ENCODE data around the gene SHISA5. TPM values are rescaled to one million over a fixed set of nuclear protein-coding genes. Genes with fewer than 3 reads are reported as not detected.

Gene SHISA5
- total and polyA plus RNA-seq, 2 of the 4 experiments (the other 2 are of a cell fraction): 82.3 to 162 TPM

DNA sequence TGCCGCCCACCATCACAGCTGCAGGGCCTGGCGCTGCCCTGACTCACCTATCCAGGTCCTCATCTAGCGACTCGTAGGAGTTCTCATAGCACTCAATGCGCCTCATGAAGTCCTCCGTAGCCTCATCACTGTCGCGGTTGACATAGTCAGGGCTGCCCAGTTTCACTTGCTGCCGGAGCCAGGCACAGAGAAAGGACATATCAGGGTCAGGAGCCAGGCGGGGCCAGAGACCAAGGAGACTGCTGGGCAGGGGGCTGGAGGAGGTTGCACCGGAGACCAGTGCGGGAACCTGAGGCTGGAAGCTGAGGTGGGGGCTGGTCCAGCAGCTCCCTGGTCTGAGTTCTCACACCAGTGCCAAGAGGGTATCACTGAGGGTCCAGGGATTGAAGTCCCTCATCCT, 34.5 kb upstream of the SHISA5 start:
- Histone ChIP-seq H2BK20ac (ENCODE audit: low read depth, low read length) (no peak overlapping the region), H3K9me3 (ENCODE audit: control insufficient read depth, insufficient read depth, low read length) (no peaks in the 10 kb centered on the region), H3K27me3 (ENCODE audit: control insufficient read depth, insufficient read depth, low read length) (no peaks in the 10 kb centered on the region), H3K56ac (ENCODE audit: extremely low read depth, insufficient read depth, low read length) (no peak overlapping the region), H3K4me1 (ENCODE audit: control insufficient read depth, insufficient read depth, low read length) (no peaks in the 10 kb centered on the region), H3K9ac (ENCODE audit: low read depth, low read length) (no peak overlapping the region), H3K79me1 (ENCODE audit: low read depth in 1 of 2, low read length in 2 of 2) (no peaks in the 10 kb centered on the region; a peak in 1 of 4 replicates), H4K91ac (ENCODE audit: insufficient read depth, low read depth, low read length) (no peak overlapping the region), H3K36me3 (ENCODE audit: control insufficient read depth, insufficient read depth, low read length) (peaks cover 54% of the 10 kb centered on the region), H3K23ac (ENCODE audit: low read depth, low read length) (no peak overlapping the region), H3K4ac (ENCODE audit: low read depth, low read length) (no peak overlapping the region), H3K9me1 (ENCODE audit: insufficient read depth, low read length) (peaks cover 5% of the 10 kb centered on the region; the same call in 1 of the 2 replicates), H2AK5ac (ENCODE audit: low read depth, low read length) (no peak overlapping the region), H2BK5ac (ENCODE audit: low read depth, low read length, poor library complexity, severe bottlenecking) (no peak overlapping the region), H4K20me1 (ENCODE audit: insufficient read depth, low read length) (no peaks in the 10 kb centered on the region; the same call in 1 of the 2 replicates), H4K5ac (ENCODE audit: low read depth, low read length) (no peak overlapping the region), H4K8ac (ENCODE audit: low read depth in 2 of 2, low read length in 2 of 2) (no peak overlapping the region), H2BK120ac (ENCODE audit: low read depth, low read length) (no peak overlapping the region), H2AFZ (replicated peaks; ENCODE audit: low read length, poor library complexity) (no peak overlapping the region), H3K18ac (ENCODE audit: low read depth, low read length) (no peak overlapping the region), H2AK9ac (replicated peaks; ENCODE audit: low read depth, low read length, poor library complexity) (no peak overlapping the region), H3K27ac (ENCODE audit: insufficient read depth, low read length) (no peak overlapping the region), H3K4me3 (ENCODE audit: insufficient read depth, low read depth, low read length) (no peak overlapping the region), H2BK15ac (ENCODE audit: low read depth, low read length) (no peak overlapping the region), H3K4me2 (ENCODE audit: low read depth, low read length) (no peak overlapping the region), H3K14ac (replicated peaks; ENCODE audit: low read depth, low read length) (no peak overlapping the region)
- TF ChIP-seq CEBPB (IDR thresholded peaks at IDR 0.05; ENCODE audit: low read depth, low read length): no peak
- no peak for TF ChIP-seq MAZ (IDR thresholded peaks at IDR 0.05; ENCODE audit: borderline replicate concordance, low read depth, low read length)
- no peak for TF ChIP-seq ELK1 (IDR thresholded peaks at IDR 0.05; ENCODE audit: borderline replicate concordance, low read depth, low read length)
- no peak for TF ChIP-seq FOS (IDR thresholded peaks at IDR 0.05; ENCODE audit: low read depth, low read length)
- TF ChIP-seq RCOR1 (IDR thresholded peaks at IDR 0.05; ENCODE audit: insufficient replicate concordance, low read length): no peak
- no peak for TF ChIP-seq CTCF (conservative IDR thresholded peaks at IDR 0.05; ENCODE audit: low read depth, low read length)
- no peak for TF ChIP-seq RFX5 (IDR thresholded peaks at IDR 0.05; ENCODE audit: low read depth, low read length)
- TF ChIP-seq RAD21 (IDR thresholded peaks at IDR 0.05; ENCODE audit: low read length): no peak
- TF ChIP-seq MXI1 (IDR thresholded peaks at IDR 0.05; ENCODE audit: borderline replicate concordance, low read depth, low read length): no peak
- dilution Hi-C loops (cut with HindIII; ENCODE audit: low sequenced_read_pairs, unreplicated experiment) (no loop called here), in situ Hi-C loops (cut with MboI; ENCODE audit: low sequenced_read_pairs) (no loop called here), intact Hi-C loops (cut with micrococcal nuclease) (no loop called here)
- DNase-seq (no peak), ATAC-seq (ENCODE audit: low read depth) (no peak)
- no TSS peak for BruUV-seq (replicated peaks)
- 98% methylated on average over 8 of the region's 12 CpGs; no CpG with 5 or more reads in 1 of the 2 experiments for WGBS, 2 experiments (ENCODE audit: extremely low coverage in 2 of 2, insufficient read length in 1 of 2)
- ChIA-PET POLR2A (ENCODE audit: unreplicated experiment) (no interaction called here), CTCF (no interaction called here)
